ENCODE data around the gene PPP6R2.

The PPP6R2 gene

DNA sequence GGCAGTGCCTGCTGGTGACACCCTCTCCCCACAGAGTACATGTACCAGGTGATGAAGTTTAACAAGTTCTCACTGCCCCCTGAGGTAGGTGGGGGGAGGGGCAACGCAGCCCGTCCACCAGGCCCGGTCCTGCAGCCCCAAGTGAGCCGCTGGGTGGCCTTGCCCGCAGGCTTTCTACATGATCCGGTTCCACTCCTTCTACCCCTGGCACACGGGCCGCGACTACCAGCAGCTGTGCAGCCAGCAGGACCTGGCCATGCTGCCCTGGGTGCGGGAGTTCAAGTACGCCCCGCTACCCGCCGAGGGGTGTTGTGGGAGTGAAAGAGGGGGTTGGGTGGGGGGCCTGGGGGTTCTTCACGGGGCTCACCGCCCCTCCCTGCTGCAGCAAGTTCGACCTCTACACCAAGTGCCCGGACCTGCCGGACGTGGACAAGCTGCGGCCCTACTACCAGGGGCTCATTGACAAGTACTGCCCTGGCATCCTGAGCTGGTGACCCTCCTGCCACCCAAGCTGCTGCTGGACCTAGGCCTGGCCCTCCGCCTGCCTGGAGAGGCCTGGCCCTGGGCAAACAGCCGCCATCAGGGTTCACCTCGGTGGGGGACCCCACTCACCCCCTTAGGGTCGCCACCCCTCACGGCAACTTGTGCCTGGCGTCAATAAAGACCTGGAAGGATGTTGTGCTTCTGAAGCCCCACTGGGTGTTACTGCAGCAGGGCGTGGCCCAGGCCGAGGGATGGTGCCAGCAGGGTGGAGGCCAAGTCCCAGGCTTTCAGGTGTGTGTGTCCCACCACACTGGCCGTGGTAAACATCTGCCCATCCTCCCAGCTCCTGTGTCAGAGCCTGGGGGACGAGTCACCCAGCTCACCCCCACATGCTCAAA, 146.5 kb downstream of the PPP6R2 start:
- no peak for DNase-seq

DNA sequence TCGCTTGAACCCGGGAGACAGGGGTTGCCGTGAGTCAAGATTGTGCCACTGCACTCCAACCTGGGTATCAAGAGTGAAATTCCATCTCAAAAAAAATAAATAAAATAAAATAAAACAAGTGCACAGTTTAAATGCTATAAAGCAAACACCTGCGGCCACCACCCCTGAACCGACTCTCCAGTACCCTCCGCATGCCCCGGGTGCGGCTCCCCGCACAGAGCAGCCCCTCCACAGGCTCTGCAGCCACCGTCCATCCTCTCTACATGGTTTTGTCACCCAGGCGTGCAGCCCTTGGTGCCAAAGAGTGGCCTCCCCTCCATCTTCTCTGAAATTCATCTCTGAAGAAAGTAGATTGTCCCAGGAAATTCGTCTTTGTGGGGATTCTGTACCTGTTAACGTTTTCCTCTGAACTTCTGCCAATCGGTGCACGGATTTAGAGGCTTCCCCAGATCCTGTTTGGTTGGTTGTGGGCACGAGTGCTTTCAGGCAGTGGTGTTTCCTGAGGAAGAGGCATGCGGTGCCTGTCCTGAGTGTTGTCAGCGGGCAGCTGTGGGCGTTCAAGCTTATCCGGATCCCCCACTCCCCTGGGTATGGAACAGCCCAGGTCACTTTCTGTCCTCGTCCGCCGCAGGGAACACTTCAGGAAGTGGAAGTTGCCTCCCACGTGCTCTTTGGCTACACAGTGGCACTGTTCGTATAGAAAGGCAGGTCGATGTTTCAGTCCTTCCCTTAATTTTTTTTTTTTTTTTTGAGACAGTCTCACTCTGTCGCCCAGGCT, 147.6 kb downstream of the PPP6R2 start:
- no peak for DNase-seq
